Measurements from ENCODE around the gene SLC19A2. TPM values are rescaled to one million over a fixed set of nuclear protein-coding genes. Genes with fewer than 3 reads are reported as not detected.

The SLC19A2 gene
- total and polyA plus RNA-seq, 2 donors (not counting 3 experiments of a cell fraction or from before 2014, with no cell fraction given) = 5.2 to 5.4 TPM

GRCh38 chr1:169515641-169516040 lies 29.9 kb upstream of the SLC19A2 start:
- TF ChIP-seq POLR2AphosphoS5 (IDR thresholded peaks at IDR 0.05; ENCODE audit: insufficient read depth, low read depth, low read length) = no peak
- no peak for TF ChIP-seq JUN (IDR thresholded peaks at IDR 0.05; ENCODE audit: borderline replicate concordance, insufficient read depth, insufficient read length, low read depth)
- TF ChIP-seq FOS (IDR thresholded peaks at IDR 0.05; ENCODE audit: borderline replicate concordance, insufficient read depth, low read length) = no peak
- no peak for TF ChIP-seq GATA2 (IDR thresholded peaks at IDR 0.05; ENCODE audit: insufficient read depth, insufficient read length, low read depth, low read length)
- TF ChIP-seq POLR2A (IDR thresholded peaks at IDR 0.05; ENCODE audit: low read depth, low read length) = no peak
- TF ChIP-seq EZH2 (IDR thresholded peaks at IDR 0.05; ENCODE audit: borderline replicate concordance, low read depth, low read length, severe bottlenecking) = no peak
- TF ChIP-seq CTCF (IDR thresholded peaks at IDR 0.05; ENCODE audit: extremely low read depth in 1 of 2, insufficient read depth in 1 of 2, low read depth in 1 of 2, low read length in 2 of 2) = no peak
- no peak for TF ChIP-seq MAX (IDR thresholded peaks at IDR 0.05; ENCODE audit: insufficient read depth, insufficient read length)
- no peak for TF ChIP-seq MYC (IDR thresholded peaks at IDR 0.05; ENCODE audit: low read depth, low read length)
- Histone ChIP-seq H3K4me1 (ENCODE audit: control insufficient read depth, extremely low read depth, insufficient read depth, low read length) (peaks cover 13% of the 10 kb centered on the region), H3K36me3 (ENCODE audit: control insufficient read depth in 2 of 2, extremely low read depth in 1 of 2, insufficient read depth in 2 of 2, low read length in 2 of 2) (no peaks in the 10 kb centered on the region), H4K20me1 (replicated peaks; ENCODE audit: control insufficient read depth, extremely low read depth, insufficient read depth, low read length) (no peaks in the 10 kb centered on the region), H3K79me2 (ENCODE audit: control insufficient read depth, insufficient read depth, low read length) (no peaks in the 10 kb centered on the region), H3K9me3 (replicated peaks; ENCODE audit: control insufficient read depth, insufficient read depth, low read length) (no peaks in the 10 kb centered on the region), H2AFZ (ENCODE audit: low read depth, low read length) (no peak overlapping the region), H3K4me2 (ENCODE audit: insufficient read depth, low read length) (no peak overlapping the region), H3K9ac (replicated peaks; ENCODE audit: extremely low read depth, insufficient read depth, low read length) (no peak overlapping the region), H3K9me1 (replicated peaks; ENCODE audit: control insufficient read depth, extremely low read depth, insufficient read depth, low read length) (no peaks in the 10 kb centered on the region), H3K27me3 (ENCODE audit: control insufficient read depth in 2 of 2, insufficient read depth in 2 of 2, low read length in 2 of 2) (no peaks in the 10 kb centered on the region), H3K4me3 (replicated peaks in 1 of 3; ENCODE audit: insufficient read depth in 1 of 3, low read depth in 1 of 3, low read length in 3 of 3) (no peak overlapping the region), H3K27ac (ENCODE audit: insufficient read depth, low read depth, low read length) (no peak overlapping the region)
- BruUV-seq (replicated peaks) = no TSS peak
- no peak for FAIRE-seq
- no peak for DNase-seq (ENCODE audit: low read depth, low spot score)
- POLR2A ChIA-PET = no interaction called here
- dilution Hi-C loops (cut with MboI; ENCODE audit: extremely low pct_ligation_motif_present, low sequenced_read_pairs) (no loop called here), intact Hi-C loops (cut with micrococcal nuclease) (no loop called here)
- CTCF ChIA-PET = interaction anchor here (1.5 to 1.6 kb wide), 3 partner anchors 30 to 913 kb away, joined by 3 to 5 read pairs (median 4); no protein-coding TSS in a partner anchor

Data from endothelial cell of umbilical vein (primary cell).